Measurements from ENCODE around the gene ADRA2C.

ADRA2C gene

GRCh38 chr4:3762753-3763549 lies 3.2 kb upstream of the ADRA2C start:
- DNase-seq, result no peak

DNA sequence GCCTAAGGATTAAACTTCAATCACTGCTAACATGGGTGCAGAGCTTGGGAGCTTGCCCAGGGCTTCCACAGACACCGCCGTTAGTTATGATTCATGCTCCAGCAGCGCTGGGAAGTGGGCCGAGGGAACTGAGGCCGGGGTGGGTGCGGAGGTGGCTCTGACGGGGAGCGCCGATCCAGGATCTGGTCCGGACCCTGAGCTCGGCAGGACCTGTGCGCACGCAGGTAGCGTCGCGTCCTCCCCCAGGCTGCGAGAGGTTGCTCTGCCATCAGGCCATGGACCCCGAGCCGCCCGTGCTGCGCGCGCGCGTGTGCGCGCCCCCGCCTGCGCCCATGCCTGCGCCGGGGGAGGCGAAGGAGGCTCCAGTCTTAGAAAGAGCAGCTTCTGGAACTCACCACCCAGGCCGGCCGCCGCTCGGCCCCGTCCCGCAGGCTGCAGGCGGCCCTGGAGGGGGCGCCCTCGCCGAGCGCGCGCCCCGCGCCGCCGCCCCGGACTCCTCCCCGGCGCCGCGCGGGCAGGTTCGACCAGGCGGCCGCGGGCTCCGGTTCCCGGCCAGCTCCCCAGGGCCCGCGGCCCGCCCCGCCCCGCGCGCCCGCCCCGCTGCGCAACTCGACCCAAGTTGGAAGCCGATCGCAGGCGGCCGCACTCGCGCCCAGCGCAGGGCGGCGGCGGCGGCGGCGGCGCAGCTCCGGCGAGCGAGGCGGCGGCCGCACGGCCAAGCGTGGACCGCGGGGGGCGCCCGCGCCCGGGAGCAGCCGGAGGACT lies 732 bp upstream of the ADRA2C start:
- no peak for DNase-seq

GRCh38 chr4:3766785-3767569 lies 792 bp downstream of the ADRA2C start:
- DNase-seq, result no peak

DNA sequence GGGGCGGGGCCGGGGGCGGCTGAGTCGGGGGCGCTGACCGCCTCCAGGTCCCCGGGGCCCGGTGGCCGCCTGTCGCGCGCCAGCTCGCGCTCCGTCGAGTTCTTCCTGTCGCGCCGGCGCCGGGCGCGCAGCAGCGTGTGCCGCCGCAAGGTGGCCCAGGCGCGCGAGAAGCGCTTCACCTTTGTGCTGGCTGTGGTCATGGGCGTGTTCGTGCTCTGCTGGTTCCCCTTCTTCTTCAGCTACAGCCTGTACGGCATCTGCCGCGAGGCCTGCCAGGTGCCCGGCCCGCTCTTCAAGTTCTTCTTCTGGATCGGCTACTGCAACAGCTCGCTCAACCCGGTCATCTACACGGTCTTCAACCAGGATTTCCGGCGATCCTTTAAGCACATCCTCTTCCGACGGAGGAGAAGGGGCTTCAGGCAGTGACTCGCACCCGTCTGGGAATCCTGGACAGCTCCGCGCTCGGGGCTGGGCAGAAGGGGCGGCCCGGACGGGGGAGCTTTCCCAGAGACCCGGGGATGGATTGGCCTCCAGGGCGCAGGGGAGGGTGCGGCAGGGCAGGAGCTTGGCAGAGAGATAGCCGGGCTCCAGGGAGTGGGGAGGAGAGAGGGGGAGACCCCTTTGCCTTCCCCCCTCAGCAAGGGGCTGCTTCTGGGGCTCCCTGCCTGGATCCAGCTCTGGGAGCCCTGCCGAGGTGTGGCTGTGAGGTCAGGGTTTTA lies 1.5 kb downstream of the ADRA2C start:
- no peak for DNase-seq

DNA sequence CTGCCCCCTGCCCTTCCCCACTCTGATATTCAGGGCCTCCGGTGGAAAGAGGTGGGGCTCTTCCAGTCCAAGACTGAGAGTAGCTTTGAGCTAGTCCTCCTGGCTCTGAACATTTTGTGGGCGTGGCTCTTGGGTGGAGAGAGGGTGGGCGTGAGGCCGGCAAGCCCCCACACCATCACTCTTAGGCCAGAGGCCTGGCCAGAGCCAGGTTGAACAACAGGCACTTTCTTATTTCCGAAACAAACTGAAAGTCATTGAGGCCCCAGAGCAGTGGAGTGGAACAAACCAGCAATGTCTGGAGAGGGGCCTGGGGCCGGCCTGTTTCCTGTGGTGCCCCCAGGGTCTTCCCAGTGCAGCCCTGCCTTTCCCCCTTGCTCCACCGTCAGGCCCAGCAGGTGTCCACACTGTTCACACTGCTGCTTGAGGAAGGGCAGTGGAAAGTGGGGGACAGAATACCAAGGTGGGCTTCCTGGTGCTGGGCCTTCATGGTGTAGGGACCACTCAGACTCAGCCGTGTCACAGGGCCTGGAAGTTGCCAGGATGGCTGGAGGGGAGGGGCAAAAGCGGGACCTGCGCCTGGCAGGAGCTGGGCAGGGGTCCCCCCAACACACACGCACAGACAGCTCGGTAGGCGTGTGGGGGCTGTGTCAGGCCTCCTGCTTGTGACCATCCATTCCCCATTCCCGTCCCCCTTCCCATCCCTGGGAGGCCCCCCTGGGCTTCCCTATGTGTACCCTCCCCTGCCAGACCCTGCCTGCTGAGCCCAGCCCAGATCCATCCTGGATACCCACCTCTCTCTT lies 2.9 kb downstream of the ADRA2C start:
- no peak for DNase-seq

GRCh38 chr4:3769642-3770184 lies 3.5 kb downstream of the ADRA2C start:
- no peak for DNase-seq

GRCh38 chr4:3770323-3771163 lies 4.4 kb downstream of the ADRA2C start:
- no peak for DNase-seq

DNA sequence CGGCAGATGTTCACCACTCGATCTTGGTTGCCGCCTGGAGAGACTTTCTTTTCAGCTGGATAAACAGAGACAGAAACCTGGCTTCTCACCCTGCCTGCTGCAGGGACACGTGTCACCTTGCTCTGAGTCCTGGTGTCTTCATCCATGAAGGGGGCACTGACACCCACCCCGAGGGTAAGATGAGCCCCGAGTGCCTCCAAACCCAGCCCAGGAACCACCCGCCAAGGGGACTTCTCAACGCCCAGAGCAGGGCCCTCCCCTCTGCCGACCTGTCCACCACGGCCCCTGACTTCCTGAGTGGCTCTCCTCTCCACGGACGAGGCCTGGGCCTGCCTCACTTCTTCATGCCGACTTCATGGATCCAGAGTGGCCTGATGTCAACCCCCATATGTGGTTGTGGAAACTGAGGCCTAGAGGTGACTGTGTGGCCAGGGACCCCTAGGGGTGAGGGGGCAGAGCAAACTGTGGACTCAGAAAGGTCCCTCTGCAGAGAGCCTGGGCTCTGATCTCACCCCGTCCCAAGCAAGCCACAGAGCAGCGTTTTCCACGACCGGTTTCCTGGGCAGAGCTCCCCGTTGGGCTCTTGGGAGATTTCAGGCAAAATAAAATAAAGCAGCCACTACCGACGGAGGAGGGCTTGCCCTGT lies 5.1 kb downstream of the ADRA2C start:
- DNase-seq, result no peak

GRCh38 chr4:3771939-3772495 lies 5.8 kb downstream of the ADRA2C start:
- DNase-seq, result no peak

DNA sequence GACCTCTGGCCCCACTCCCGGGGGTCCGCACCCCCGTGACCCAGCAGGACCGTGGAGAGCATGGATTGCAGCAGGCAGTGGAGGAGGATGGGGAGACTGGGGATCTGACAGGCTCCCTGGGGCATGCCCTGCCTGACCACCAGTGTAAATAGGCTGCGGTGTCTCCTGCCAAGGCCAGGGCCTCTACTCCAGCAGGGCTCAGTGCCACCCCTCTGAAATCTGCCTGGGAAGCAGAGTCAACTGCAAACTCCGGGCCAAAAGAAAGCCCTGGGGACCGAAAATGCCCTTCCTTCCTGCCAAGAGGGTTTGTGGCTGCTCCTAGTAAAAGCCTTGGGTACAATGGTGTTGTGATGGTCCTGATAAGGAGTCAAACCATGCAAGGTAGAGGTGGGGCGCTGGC lies 6.4 kb downstream of the ADRA2C start:
- DNase-seq, result no peak

- DNase-seq, result no peak
Measured at GRCh38 chr4:3773552-3774001, 7.4 kb downstream of the ADRA2C start.

- no peak for DNase-seq
Measured at GRCh38 chr4:3774253-3774883, 8.2 kb downstream of the ADRA2C start.

DNA sequence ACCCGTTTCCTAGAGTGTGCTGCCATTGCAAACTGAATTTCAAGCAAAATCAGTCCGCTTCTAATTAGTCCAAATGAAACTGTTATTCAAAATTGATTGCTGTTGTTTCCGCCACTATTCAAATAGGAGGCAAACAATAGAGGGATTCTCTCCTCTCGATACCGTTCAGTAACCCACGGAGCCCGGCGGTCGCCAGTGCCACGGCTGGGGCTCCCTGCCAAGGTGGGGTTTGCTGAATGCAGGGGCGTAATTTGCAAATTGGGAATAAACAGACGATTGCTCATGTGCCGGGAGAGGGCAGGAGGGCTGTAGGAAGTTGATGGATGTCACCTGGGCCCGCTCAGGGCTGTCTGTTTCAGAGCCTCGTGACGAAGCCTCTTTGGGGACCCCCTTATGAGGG lies 8.8 kb downstream of the ADRA2C start:
- DNase-seq, result no peak

- DNase-seq, result no peak
Measured at GRCh38 chr4:3775576-3775975, 9.4 kb downstream of the ADRA2C start.

GRCh38 chr4:3776166-3777032 lies 10.2 kb downstream of the ADRA2C start:
- no peak for DNase-seq

DNA sequence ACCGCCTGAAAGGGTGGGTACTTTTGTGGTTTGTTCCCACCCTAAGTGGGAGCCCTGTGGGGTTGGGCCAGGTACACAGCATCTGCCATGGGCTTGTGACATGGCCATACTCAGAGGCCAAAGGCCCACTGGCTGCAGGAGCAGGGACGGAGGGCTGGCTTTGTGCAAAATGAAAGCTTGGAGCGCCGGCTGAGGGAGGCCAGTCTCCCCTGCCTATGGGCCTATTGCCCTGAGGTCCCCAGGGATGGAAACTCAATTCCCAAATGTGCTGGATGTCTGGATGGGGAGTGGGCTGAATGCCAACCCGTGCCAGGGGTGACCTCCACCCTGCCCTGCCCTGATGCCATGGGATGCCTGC lies 10.8 kb downstream of the ADRA2C start:
- DNase-seq, result no peak

- DNase-seq, result no peak
Measured at GRCh38 chr4:3777669-3778068, 11.5 kb downstream of the ADRA2C start.

DNA sequence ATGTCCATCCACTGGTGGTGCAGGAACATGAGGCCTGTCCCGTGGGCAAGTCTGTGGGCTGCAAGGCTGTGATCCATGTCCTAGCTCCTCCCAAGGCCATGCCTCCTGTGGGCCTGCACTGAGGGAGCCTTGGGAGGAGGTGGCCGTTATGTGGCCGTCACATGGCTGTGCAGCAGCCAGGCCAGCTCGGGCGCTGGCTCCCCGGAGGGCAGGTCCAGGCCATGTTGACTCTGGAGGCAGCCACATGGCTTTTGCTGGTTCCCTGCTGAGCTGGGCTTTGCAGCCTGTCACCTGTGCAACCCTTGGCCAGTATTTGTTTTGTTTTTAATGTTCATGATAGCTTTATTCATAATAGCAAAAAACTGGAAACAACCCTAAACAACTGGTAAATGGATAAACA lies 13.3 kb downstream of the ADRA2C start:
- DNase-seq, result no peak
